Measurements from ENCODE around the gene ANKRD65. TPM values are rescaled to one million over a fixed set of nuclear protein-coding genes. Genes with fewer than 3 reads are reported as not detected.
A peak's percentile ranks its signal among the peaks of the same experiment; 100 is the strongest.
"Not testable (repeated sequence)": the region's sequence is repeated elsewhere in the genome, so short reads cannot be mapped to it uniquely, and the experiment has no call there.

The ANKRD65 gene
- total RNA-seq, 1 experiment from 2014 or later: 14.7 TPM

- Histone ChIP-seq H3K4me2 (peak overlapping the region; percentile 85), H2AFZ (peak overlapping the region; percentile 82), H3K79me2 (ENCODE audit: low read depth) (no peaks in the 10 kb centered on the region), H3K36me3 (ENCODE audit: low read depth) (no peaks in the 10 kb centered on the region), H3K9me2 (ENCODE audit: insufficient read depth) (no peaks in the 10 kb centered on the region), H3K4me1 (replicated peaks; ENCODE audit: insufficient read depth) (peaks cover 56% of the 10 kb centered on the region), H3F3A (ENCODE audit: insufficient read depth, low read depth) (peaks cover 33% of the 10 kb centered on the region; the same call in 1 of the 2 replicates), H3K4me3 (peak overlapping the region; percentile 52; the same call in 1 of the 2 replicates), H3K27ac (peak overlapping the region; percentile 51), H3K9me3 (ENCODE audit: insufficient read depth, low read depth) (no peaks in the 10 kb centered on the region), H3K27me3 (ENCODE audit: insufficient read depth, low read depth) (no peaks in the 10 kb centered on the region), H4K20me1 (ENCODE audit: insufficient read depth) (no peaks in the 10 kb centered on the region)
- TF ChIP-seq EZH2 (IDR thresholded peaks at IDR 0.05; ENCODE audit: low read depth) (no peak), CTCF (conservative IDR thresholded peaks at IDR 0.05) (no peak; the same call in 1 of the 2 replicates)
- POLR2A ChIA-PET (ENCODE audit: unreplicated experiment): interaction anchor here (0.5 to 1.0 kb wide), 5 partner anchors 22 to 1156 kb away, joined by 3 to 9 read pairs (median 5); no protein-coding TSS in a partner anchor
- peak; percentile 39 to 75 for DNase-seq
- CTCF ChIA-PET: interaction anchor here (0.7 kb wide), 1 partner anchor 9 kb away, joined by 3 read pairs; the partner anchor contains the start of gene ANKRD65
- intact Hi-C loops (cut with micrococcal nuclease; ENCODE audit: unreplicated experiment): loop anchor here (10.0 kb wide), 1 partner anchor 86 kb away; the partner anchor contains the start of gene DVL1
- TSS peak; percentile 57 for BruUV-seq (replicated peaks)
These were observed 9.3 kb upstream of the ANKRD65 start for GRCh38 chr1:1430114-1430982.

GRCh38 chr1:1429671-1430073 lies 8.6 kb upstream of the ANKRD65 start:
- H3K4me3 ChIP-seq: no peak overlapping the region
- no peaks in the 10 kb centered on the region for H3K9me2 ChIP-seq (ENCODE audit: insufficient read depth)
- H3F3A ChIP-seq (ENCODE audit: insufficient read depth, low read depth): peaks cover 27% of the 10 kb centered on the region; the same call in 1 of the 2 replicates
- peaks cover 49% of the 10 kb centered on the region for H3K4me1 ChIP-seq (replicated peaks; ENCODE audit: insufficient read depth)
- no peaks in the 10 kb centered on the region for H3K9me3 ChIP-seq (ENCODE audit: insufficient read depth, low read depth)
- TF ChIP-seq CTCF (conservative IDR thresholded peaks at IDR 0.05): no peak
- no peak for TF ChIP-seq EZH2 (IDR thresholded peaks at IDR 0.05; ENCODE audit: low read depth)
- no peak overlapping the region for H3K27ac ChIP-seq
- peak overlapping the region; percentile 85 for H3K4me2 ChIP-seq
- no TSS peak for BruUV-seq (replicated peaks)
- no peak for DNase-seq
- ChIA-PET CTCF (no interaction called here), POLR2A (ENCODE audit: unreplicated experiment) (interaction anchor here (0.5 kb wide), 1 partner anchor 28 kb away, joined by 3 read pairs; no protein-coding TSS in a partner anchor)
- no peak overlapping the region for H2AFZ ChIP-seq
- intact Hi-C loops (cut with micrococcal nuclease; ENCODE audit: unreplicated experiment): loop anchor here (10.0 kb wide), 1 partner anchor 85 kb away; the partner anchor contains the start of gene DVL1
- no peaks in the 10 kb centered on the region for H3K27me3 ChIP-seq (ENCODE audit: insufficient read depth, low read depth)
- H3K79me2 ChIP-seq (ENCODE audit: low read depth): no peaks in the 10 kb centered on the region
- H3K36me3 ChIP-seq (ENCODE audit: low read depth): no peaks in the 10 kb centered on the region
- no peaks in the 10 kb centered on the region for H4K20me1 ChIP-seq (ENCODE audit: insufficient read depth)

GRCh38 chr1:1428967-1429366 lies 7.9 kb upstream of the ANKRD65 start:
- H3K9me2 ChIP-seq (ENCODE audit: insufficient read depth); H3K79me2 ChIP-seq (ENCODE audit: low read depth); BruUV-seq (replicated peaks); H3K27ac ChIP-seq; H3K4me3 ChIP-seq; CTCF ChIA-PET; H3K9me3 ChIP-seq (ENCODE audit: insufficient read depth, low read depth); H3K36me3 ChIP-seq (ENCODE audit: low read depth); H2AFZ ChIP-seq; H4K20me1 ChIP-seq (ENCODE audit: insufficient read depth); H3K4me2 ChIP-seq; H3K27me3 ChIP-seq (ENCODE audit: insufficient read depth, low read depth); DNase-seq; intact Hi-C loops (cut with micrococcal nuclease; ENCODE audit: unreplicated experiment): not testable (repeated sequence)
- POLR2A ChIA-PET (ENCODE audit: unreplicated experiment): interaction anchor here (0.5 kb wide), 1 partner anchor 27 kb away, joined by 3 read pairs; no protein-coding TSS in a partner anchor
- H3K4me1 ChIP-seq (replicated peaks; ENCODE audit: insufficient read depth): peaks cover 42% of the 10 kb centered on the region
- H3F3A ChIP-seq (ENCODE audit: insufficient read depth, low read depth): peaks cover 24% of the 10 kb centered on the region; the same call in 1 of the 2 replicates

Measured in PC-9 (cell line).